GM19324 (cell line): ENCODE data around the gene RNF144A.

ENCODE experiments used
- ATAC-seq: cut with Tn5 transposase; IDR thresholded peaks from one replicate; pipeline ENCODE4 v1.9.1; 2021; ENCODE audit warnings: mild to moderate bottlenecking, moderate library complexity; ENCODE audit not compliant: unreplicated experiment, low FRiP score

Gene RNF144A

GRCh38 chr2:7070483-7070882, 153.3 kb downstream of the RNF144A start:
- ATAC-seq, result no peak

- no peak for ATAC-seq
Measured at GRCh38 chr2:7071154-7071553, 153.9 kb downstream of the RNF144A start.

- ATAC-seq, result no peak
Measured at GRCh38 chr2:7071916-7072556, 154.8 kb downstream of the RNF144A start.

GRCh38 chr2:7073901-7074300, 156.7 kb downstream of the RNF144A start:
- ATAC-seq, result no peak

GRCh38 chr2:7075834-7076233, 158.6 kb downstream of the RNF144A start:
- no peak for ATAC-seq

GRCh38 chr2:7077660-7078267, 160.6 kb downstream of the RNF144A start:
- no peak for ATAC-seq

GRCh38 chr2:7083580-7084509, 166.6 kb downstream of the RNF144A start:
- no peak for ATAC-seq

GRCh38 chr2:7084601-7085000, 167.4 kb downstream of the RNF144A start:
- no peak for ATAC-seq

- no peak for ATAC-seq
Measured at GRCh38 chr2:7089284-7089683, 172.1 kb downstream of the RNF144A start.

GRCh38 chr2:7089898-7090510, 172.8 kb downstream of the RNF144A start:
- no peak for ATAC-seq

GRCh38 chr2:7093376-7093775, 176.2 kb downstream of the RNF144A start:
- ATAC-seq, result no peak
